ENCODE data around the gene LRRC26. TPM values are rescaled to one million over a fixed set of nuclear protein-coding genes. Genes with fewer than 3 reads are reported as not detected.

Gene LRRC26
- total RNA-seq, 1 donor from 2014 or later: not detected

DNA sequence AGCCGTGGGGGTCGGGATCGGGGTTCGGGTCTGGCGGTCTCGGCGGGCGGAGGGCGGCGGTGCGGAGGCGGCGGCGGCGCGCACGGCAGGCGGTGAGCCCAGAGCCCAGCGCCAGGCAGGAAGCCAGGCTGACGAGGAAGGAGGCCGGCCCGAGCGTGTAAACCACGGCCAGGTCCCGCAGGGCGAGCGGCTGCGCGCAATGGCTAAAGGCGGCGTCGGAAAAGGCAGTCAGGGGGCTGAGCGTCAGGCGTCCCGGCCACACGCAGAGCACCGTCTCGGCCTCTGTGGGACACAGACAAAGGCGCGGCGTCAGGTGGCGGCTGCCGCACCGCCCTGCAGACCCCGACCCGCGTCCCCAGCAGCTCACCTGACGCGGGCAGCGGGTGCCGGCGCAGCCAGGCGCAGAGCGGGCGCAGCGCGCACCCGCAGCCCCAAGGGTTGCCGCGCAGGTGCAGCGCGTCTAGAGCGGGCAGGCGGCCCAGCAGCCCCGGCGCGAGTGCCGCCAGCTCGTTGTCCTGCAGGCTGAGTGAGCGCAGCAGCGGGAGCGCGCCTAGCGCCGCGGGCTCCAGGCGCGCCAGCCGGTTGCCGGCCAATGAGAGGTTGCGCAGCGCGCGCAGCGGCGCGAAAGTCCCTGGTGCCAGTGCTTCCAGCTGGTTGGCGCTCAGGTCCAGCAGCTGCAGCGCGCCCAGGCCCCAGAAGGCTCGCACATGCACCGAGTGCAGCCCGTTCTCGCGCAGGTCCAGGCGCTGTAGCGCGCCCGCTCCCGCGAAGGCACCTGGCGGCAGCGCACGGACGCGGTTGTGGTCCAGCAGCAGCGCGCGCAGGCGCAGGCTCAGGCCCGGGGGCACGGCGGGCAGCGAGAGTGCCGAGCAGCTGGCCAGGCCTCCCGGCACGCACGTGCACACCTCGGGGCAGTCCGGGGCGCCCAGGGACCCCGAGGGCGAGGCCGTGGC lies 671 bp downstream of the LRRC26 start:
- peaks cover 1% of the 10 kb centered on the region for H3K4me1 Mint-ChIP-seq
- peak overlapping the region; percentile 57 for H3K4me3 Mint-ChIP-seq
- DNase-seq (ENCODE audit: low spot score in 2 of 2, unreplicated experiment in 2 of 2): peak in 1 of 2 experiments; percentile 53
- no peak overlapping the region for H3K27ac Mint-ChIP-seq
- H3K27me3 Mint-ChIP-seq (ENCODE audit: low read depth): peaks cover 87% of the 10 kb centered on the region
- no peaks in the 10 kb centered on the region for H3K9me3 Mint-ChIP-seq
- no peaks in the 10 kb centered on the region for H3K36me3 Mint-ChIP-seq
- TF ChIP-seq, protein P1, sequence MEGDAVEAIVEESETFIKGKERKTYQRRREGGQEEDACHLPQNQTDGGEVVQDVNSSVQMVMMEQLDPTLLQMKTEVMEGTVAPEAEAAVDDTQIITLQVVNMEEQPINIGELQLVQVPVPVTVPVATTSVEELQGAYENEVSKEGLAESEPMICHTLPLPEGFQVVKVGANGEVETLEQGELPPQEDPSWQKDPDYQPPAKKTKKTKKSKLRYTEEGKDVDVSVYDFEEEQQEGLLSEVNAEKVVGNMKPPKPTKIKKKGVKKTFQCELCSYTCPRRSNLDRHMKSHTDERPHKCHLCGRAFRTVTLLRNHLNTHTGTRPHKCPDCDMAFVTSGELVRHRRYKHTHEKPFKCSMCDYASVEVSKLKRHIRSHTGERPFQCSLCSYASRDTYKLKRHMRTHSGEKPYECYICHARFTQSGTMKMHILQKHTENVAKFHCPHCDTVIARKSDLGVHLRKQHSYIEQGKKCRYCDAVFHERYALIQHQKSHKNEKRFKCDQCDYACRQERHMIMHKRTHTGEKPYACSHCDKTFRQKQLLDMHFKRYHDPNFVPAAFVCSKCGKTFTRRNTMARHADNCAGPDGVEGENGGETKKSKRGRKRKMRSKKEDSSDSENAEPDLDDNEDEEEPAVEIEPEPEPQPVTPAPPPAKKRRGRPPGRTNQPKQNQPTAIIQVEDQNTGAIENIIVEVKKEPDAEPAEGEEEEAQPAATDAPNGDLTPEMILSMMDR (IDR thresholded peaks at IDR 0.05; ENCODE audit: unreplicated experiment): no peak

DNA sequence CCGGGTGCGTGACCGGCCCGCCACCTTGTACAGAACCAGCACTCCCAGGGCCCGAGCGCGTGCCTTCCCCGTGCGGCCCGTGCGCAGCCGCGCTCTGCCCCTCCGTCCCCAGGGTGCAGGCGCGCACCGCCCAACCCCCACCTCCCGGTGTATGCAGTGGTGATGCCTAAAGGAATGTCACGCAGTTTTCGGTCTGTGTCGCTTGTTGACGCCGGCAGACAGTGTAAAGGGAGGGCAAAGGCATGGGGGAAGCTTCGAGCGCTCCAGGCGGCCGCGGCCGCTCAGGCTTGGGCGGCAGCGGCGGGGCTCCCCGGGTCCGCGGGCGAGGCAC lies 1.3 kb downstream of the LRRC26 start:
- peaks cover 2% of the 10 kb centered on the region for H3K4me1 Mint-ChIP-seq
- no peaks in the 10 kb centered on the region for H3K9me3 Mint-ChIP-seq
- no peak overlapping the region for H3K4me3 Mint-ChIP-seq
- no peaks in the 10 kb centered on the region for H3K36me3 Mint-ChIP-seq
- DNase-seq (ENCODE audit: low spot score in 2 of 2, unreplicated experiment in 2 of 2): no peak
- peaks cover 85% of the 10 kb centered on the region for H3K27me3 Mint-ChIP-seq (ENCODE audit: low read depth)
- TF ChIP-seq, protein P1 (IDR thresholded peaks at IDR 0.05; ENCODE audit: unreplicated experiment): no peak
- H3K27ac Mint-ChIP-seq: no peak overlapping the region

DNA sequence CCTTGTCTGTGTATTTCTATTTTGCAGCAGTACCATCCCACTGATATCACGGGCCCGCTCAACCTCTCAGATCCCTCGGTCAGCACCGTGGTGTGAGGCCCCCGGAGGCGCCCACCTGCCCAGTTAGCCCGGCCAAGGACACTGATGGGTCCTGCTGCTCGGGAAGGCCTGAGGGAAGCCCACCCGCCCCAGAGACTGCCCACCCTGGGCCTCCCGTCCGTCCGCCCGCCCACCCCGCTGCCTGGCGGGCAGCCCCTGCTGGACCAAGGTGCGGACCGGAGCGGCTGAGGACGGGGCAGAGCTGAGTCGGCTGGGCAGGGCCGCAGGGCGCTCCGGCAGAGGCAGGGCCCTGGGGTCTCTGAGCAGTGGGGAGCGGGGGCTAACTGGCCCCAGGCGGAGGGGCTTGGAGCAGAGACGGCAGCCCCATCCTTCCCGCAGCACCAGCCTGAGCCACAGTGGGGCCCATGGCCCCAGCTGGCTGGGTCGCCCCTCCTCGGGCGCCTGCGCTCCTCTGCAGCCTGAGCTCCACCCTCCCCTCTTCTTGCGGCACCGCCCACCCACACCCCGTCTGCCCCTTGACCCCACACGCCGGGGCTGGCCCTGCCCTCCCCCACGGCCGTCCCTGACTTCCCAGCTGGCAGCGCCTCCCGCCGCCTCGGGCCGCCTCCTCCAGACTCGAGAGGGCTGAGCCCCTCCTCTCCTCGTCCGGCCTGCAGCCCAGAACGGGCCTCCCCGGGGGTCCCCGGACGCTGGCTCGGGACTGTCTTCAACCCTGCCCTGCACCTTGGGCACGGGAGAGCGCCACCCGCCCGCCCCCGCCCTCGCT lies 1.9 kb downstream of the LRRC26 start:
- peaks cover 4% of the 10 kb centered on the region for H3K4me1 Mint-ChIP-seq
- no peak for DNase-seq (ENCODE audit: low spot score in 2 of 2, unreplicated experiment in 2 of 2)
- H3K36me3 Mint-ChIP-seq: no peaks in the 10 kb centered on the region
- H3K9me3 Mint-ChIP-seq: no peaks in the 10 kb centered on the region
- no peak overlapping the region for H3K27ac Mint-ChIP-seq
- TF ChIP-seq, protein P1 (IDR thresholded peaks at IDR 0.05; ENCODE audit: unreplicated experiment): no peak
- H3K4me3 Mint-ChIP-seq: no peak overlapping the region
- peaks cover 85% of the 10 kb centered on the region for H3K27me3 Mint-ChIP-seq (ENCODE audit: low read depth)

DNA sequence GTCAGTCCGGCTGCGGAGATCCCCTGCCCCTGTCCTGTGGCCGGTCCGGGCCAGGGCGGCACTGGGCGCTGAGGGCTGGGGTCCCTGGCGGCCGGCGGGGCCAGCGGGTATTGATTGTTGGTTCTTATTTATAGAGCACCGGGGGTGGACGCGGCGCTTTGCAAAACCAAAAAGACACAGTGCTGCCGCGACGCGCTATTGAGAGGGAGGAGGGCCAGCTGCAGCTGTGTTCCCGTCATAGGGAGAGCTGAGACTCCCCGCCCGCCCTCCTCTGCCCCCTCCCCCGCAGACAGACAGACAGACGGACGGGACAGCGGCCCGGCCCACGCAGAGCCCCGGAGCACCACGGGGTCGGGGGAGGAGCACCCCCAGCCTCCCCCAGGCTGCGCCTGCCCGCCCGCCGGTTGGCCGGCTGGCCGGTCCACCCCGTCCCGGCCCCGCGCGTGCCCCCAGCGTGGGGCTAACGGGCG lies 2.5 kb downstream of the LRRC26 start:
- no peaks in the 10 kb centered on the region for H3K36me3 Mint-ChIP-seq
- H3K27ac Mint-ChIP-seq: no peak overlapping the region
- TF ChIP-seq, protein P1 (IDR thresholded peaks at IDR 0.05; ENCODE audit: unreplicated experiment): no peak
- H3K4me1 Mint-ChIP-seq: peaks cover 4% of the 10 kb centered on the region
- H3K27me3 Mint-ChIP-seq (ENCODE audit: low read depth): peaks cover 84% of the 10 kb centered on the region
- H3K9me3 Mint-ChIP-seq: no peaks in the 10 kb centered on the region
- H3K4me3 Mint-ChIP-seq: no peak overlapping the region
- no peak for DNase-seq (ENCODE audit: low spot score in 2 of 2, unreplicated experiment in 2 of 2)

DNA sequence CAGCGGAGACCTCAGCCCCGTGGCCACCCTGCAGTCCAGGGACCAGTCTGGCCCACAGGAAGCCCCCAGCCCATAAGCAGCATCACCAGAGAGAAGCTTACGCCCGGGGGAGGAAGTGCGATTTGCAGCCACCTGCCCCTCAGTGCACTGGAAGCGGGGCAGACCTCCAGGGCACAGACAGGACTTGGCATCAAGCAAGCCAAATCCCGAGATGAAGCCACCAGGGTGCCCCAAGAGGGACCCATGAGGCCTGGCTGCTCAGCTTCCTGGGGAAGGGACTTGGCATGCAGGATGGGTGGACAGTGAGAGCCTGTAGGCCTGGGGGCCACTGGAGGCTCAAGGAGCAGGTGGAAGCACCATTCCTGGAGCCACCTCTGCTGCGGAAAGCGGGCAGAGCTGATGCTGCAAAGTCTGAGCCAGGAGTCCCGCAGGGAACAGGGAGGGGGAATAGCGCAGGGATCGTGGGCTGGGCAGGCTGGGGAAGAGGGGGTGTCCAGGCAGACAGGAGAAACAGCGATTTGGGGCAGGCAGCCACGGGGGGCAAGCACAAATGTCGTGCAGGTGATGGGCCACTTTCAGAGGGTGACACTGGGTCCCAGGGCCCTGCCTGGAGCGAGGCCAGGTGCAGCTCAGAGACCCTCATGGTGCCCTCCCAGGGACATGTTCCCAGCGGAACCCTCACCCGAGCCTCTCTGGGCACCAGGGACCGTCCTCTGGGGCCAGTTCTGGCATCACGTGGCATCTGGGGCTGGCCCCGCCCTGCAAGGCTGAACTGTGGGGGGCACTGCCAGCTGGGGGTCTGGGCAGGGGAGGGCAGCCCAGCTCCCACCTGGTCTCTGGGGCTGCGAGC lies 3.2 kb downstream of the LRRC26 start:
- peaks cover 7% of the 10 kb centered on the region for H3K4me1 Mint-ChIP-seq
- no peak overlapping the region for H3K4me3 Mint-ChIP-seq
- no peak overlapping the region for H3K27ac Mint-ChIP-seq
- DNase-seq (ENCODE audit: low spot score in 2 of 2, unreplicated experiment in 2 of 2): no peak
- H3K9me3 Mint-ChIP-seq: no peaks in the 10 kb centered on the region
- no peaks in the 10 kb centered on the region for H3K36me3 Mint-ChIP-seq
- TF ChIP-seq, protein P1 (IDR thresholded peaks at IDR 0.05; ENCODE audit: unreplicated experiment): no peak
- H3K27me3 Mint-ChIP-seq (ENCODE audit: low read depth): peaks cover 82% of the 10 kb centered on the region
